22Rv1 (cell line): ENCODE measurements around the gene LRRC1.

Source experiments
- H3K27ac ChIP-seq: fragments of 450-650 bp; 2 replicates; pipeline ENCODE4 v1.5.1; 2017
- ZFX ChIP-seq: fragments of 450-650 bp; IDR thresholded peaks from 2 replicates; pipeline ENCODE4 v1.6.1; 2017; ENCODE audit warnings: antibody characterized with exemption, borderline replicate concordance
- TF ChIP-seq, protein P1 (sequence below): fragments of 450-650 bp; IDR thresholded peaks from 2 replicates; pipeline ENCODE4 v1.5.1; 2017; ENCODE audit warnings: mild to moderate bottlenecking

The LRRC1 gene

DNA sequence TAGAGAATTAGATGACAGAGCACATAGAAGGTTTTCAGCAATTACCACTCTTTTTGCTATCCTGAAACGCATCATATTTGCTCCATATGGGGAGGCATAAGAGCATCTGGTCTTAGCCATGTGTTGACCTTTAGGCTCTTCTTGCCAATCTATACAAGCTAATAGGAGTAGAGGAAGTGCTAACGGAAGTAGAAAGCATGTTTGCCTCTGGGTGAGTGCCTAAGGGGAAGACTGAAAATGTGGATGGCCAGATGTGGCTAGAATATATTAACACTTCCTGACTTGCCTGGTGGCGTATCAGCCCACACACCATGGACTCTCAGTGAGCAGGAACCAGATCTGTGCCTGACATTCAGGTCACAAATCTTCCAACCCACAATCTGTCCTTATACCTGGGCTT lies 136.3 kb downstream of the LRRC1 start:
- no peak overlapping the region for H3K27ac ChIP-seq
- TF ChIP-seq, protein P1, sequence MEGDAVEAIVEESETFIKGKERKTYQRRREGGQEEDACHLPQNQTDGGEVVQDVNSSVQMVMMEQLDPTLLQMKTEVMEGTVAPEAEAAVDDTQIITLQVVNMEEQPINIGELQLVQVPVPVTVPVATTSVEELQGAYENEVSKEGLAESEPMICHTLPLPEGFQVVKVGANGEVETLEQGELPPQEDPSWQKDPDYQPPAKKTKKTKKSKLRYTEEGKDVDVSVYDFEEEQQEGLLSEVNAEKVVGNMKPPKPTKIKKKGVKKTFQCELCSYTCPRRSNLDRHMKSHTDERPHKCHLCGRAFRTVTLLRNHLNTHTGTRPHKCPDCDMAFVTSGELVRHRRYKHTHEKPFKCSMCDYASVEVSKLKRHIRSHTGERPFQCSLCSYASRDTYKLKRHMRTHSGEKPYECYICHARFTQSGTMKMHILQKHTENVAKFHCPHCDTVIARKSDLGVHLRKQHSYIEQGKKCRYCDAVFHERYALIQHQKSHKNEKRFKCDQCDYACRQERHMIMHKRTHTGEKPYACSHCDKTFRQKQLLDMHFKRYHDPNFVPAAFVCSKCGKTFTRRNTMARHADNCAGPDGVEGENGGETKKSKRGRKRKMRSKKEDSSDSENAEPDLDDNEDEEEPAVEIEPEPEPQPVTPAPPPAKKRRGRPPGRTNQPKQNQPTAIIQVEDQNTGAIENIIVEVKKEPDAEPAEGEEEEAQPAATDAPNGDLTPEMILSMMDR: no peak
- no peak for TF ChIP-seq ZFX

DNA sequence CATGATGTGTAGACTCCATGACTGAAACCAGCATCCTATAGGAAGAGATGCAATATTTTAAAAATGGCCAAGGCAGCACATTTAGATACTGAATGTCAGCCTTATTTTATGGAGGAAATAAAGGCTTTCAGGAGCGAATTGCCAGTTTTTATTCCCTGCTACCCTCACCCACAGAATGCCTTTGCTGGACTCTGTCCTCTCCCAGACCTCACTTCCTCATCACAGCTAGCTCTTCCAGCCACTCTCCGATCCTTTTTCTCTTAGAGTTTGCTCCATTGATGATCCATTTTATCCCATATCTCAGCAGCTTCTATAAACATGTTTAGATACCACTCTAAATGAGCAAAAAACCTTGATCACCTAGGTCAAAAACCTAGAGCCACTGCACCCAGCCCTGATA lies 137.7 kb downstream of the LRRC1 start:
- no peak for TF ChIP-seq ZFX
- TF ChIP-seq, protein P1: no peak

DNA sequence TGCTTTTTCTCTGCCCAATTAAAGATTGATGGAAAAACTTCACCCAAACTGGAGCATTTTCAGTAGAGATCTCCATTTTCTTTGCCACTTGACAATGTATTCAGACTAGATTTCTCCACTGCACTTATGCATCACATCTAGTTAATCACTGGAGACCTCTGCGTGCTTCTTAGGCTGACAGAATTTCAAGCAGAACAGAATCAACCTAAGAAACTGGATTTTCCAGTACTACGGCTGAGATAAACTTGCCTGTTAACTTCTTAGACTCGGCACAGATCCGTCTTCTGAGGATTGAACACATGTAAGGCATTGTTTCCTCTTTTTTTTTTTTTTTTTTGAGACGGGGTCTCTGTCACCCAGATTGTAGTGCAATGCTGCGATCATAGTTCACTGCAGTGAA lies 139.2 kb downstream of the LRRC1 start:
- TF ChIP-seq, protein P1: no peak
- H3K27ac ChIP-seq: no peak overlapping the region

More for the DNA sequence above, 137.7 kb downstream of the LRRC1 start:
- no peak overlapping the region for H3K27ac ChIP-seq

DNA sequence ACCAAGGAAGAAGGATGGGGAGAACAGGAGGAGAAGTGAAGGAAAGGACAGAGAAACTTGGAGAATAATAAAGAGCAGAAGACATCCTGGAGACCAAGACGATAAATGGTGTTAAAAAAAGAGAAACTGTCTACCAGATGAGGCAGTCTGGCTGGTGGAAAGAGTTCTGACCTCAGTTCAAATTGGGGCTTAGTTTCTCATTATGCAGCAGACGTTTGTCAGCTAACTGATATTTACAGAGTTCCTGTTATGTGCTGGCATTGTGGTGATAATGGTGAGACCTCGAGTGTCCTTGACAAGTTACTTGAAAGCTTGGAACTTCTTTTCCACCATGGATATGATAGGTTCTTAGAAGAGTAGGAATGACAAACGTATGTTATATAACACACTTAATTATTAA lies 142.7 kb downstream of the LRRC1 start:
- TF ChIP-seq ZFX: no peak
- TF ChIP-seq, protein P1: no peak
- no peak overlapping the region for H3K27ac ChIP-seq

DNA sequence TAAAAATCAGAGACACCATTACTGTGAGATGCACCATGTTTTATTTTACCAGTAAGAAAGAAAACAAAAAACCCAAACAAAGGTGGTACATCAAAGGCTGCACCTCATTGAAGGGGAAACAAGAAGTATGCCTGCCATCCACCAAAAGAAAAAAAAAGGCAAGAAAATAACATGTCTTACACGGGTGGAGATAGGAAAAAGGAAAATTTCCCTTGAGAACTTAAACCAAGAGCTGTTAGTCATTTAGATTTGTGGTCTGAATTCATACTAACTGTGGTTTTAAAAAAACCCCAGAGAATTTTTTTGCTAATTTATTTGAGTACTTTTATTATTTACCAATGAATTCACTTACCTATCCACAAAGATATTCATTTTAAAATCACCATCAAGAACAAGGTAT lies 144.0 kb downstream of the LRRC1 start:
- TF ChIP-seq ZFX: no peak
- TF ChIP-seq, protein P1: no peak
- H3K27ac ChIP-seq: no peak overlapping the region

DNA sequence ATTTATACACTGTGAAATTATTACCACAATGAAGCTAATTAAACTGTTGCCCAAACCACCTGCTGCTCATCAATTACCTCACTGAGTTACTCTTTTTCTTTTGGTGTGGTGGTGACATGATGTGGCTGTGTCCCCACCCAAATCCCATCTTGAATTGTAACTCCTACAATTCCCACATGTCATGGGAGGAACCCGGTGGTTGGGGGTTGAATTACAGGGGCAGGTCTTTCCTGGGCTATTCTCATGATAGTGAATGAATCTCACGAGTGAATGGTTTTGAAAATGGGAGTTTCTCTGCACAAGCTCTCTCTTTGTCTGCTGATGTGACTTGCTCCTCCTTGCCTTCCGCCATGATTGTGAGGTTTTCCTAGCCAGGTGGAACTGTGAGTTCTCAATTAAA lies 145.0 kb downstream of the LRRC1 start:
- no peak overlapping the region for H3K27ac ChIP-seq
- no peak for TF ChIP-seq ZFX
- TF ChIP-seq, protein P1: no peak

DNA sequence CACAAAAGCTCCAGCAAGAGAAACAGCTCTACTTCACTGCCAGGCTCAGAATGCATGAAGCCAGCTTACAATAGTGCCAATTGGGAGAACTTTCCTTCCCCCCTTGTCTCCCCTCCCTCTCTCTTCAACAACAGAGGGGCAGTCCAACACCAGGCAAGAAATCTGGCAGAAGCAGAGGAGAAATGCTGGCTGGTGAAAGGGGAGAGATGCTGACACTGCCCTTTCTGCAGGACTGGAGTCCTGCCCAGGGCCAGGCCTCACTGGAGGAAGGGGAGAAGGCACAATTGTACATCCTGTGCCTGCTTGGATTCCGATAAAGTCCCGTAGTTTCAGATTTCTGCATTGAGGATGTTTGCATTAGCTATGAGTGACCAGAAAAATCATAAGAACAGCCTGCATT lies 148.6 kb downstream of the LRRC1 start:
- TF ChIP-seq ZFX: no peak
- TF ChIP-seq, protein P1: no peak

More for the DNA sequence above, 148.6 kb downstream of the LRRC1 start:
- H3K27ac ChIP-seq: no peak overlapping the region
